Sciatic nerve (tissue), 2 donors: ENCODE data around the gene CLIC3. TPM values are rescaled to one million over a fixed set of nuclear protein-coding genes. Genes with fewer than 3 reads are reported as not detected.
"Not testable (repeated sequence)": the region's sequence is repeated elsewhere in the genome, so short reads cannot be mapped to it uniquely, and the experiment has no call there.

ENCODE experiments used
- ATAC-seq: fragments of 200-7000 bp; cut with Tn5 transposase; one replicate; pipeline ENCODE4 v1.9.1; 2020; ENCODE audit warnings: mild to moderate bottlenecking, moderate library complexity
- DNase-seq: peaks from one replicate; pipeline ENCODE4 v3.0.0-alpha.2; 2020; ENCODE audit warnings: low spot score
- intact Hi-C: fragments of 100-400 bp; cut with DNase I; formaldehyde crosslinking; loops from one replicate; pipeline ENCODE4 v1.14.2; 2022
- total RNA-seq: library from RNA; stranded (reverse); fragmentation: NEBNext Ultra II Directional; extraction: Animal tissue kit (Norgen Biotek cat#: 25700); gene quantifications from one replicate; pipeline ENCODE4 v1.2.1, GENCODE V29; 2021
- donor health status: DM: no; HTN: no; CAD: no.
- donor health status: DM: no; HTN: no; CAD: no.

CLIC3 gene
- total RNA-seq, 1 donor from 2014 or later = 11.3 TPM

DNA sequence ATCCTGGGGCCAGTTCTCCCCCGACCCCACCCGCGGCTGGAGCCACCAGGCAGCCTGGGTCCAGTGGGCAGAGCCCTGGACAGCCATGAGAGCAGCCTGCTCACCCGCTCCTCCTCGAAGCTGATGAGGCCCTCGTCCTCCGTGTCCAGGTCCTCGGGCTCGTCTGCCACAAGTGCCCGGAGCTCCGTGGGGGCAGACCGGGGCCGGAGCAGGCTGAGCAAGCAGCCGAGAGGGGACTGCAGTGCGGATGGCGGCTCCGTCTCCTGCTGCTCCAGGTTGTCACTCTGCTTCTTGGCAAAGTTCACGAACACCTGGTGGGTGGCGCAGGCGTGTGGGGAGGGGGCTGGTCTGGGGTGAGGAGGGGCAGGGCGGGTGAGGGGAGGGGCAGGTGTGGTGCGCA is 11.9 kb upstream of the CLIC3 start:
- no peak for ATAC-seq
- intact Hi-C loops = no loop called here
- DNase-seq = no peak

- DNase-seq (no peak), ATAC-seq (peak; percentile 15)
- intact Hi-C loops = no loop called here
Observed at GRCh38 chr9:137007816-137008270, 11.5 kb upstream of the CLIC3 start.

GRCh38 chr9:137007108-137007815 is 10.9 kb upstream of the CLIC3 start:
- DNase-seq (no peak), ATAC-seq (peak; percentile 74)
- intact Hi-C loops = no loop called here

- ATAC-seq (peak; percentile 27), DNase-seq (no peak)
Observed at GRCh38 chr9:137006116-137007003, 10.0 kb upstream of the CLIC3 start.

DNA sequence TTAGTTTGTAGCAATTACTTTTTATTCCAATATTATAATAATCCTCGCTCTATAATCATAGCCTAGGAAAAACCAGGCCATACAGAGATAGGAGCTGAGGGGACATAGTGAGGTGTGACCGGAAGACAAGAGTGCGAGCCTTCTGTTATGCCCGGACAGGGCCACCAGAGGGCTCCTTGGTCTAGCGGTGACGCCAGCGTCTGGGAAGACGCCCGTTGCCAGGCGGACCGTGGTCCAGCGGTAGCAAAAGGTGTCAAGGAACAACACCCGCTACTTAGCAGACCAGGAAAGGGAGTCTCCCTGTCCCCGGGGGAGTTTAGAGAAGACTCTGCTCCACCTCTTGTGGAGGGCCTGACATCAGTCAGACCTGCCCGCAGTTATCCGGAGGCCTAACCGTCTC is 7.9 kb upstream of the CLIC3 start:
- DNase-seq, intact Hi-C loops, ATAC-seq: not testable (repeated sequence)

More at GRCh38 chr9:137006116-137007003, 10.0 kb upstream of the CLIC3 start:
- intact Hi-C loops = no loop called here

DNA sequence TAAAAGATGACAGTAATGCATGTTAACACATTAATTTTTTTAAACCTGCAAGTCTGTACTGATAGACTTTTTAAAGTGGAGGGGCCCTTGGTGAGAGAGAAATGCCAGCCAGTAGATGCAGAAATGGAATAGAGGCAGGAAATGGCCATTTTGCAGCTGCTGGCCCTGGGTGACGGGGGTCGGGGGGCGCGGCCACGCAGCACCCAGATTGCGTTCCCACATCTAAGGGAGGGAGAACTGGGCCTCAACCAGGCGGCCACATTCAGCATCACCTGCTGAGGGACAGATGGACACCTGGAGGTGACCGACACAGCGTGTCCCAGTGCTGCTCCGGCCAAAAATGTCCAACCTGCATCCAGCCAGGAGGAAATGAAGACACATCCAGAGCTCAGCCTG is 6.3 kb upstream of the CLIC3 start:
- DNase-seq (no peak), ATAC-seq (no peak)
- intact Hi-C loops = no loop called here

GRCh38 chr9:137001857-137002645 is 5.7 kb upstream of the CLIC3 start:
- ATAC-seq = no peak
- intact Hi-C loops = no loop called here
- DNase-seq = no peak

- intact Hi-C loops = no loop called here
- ATAC-seq = no peak
- DNase-seq = no peak
Observed at GRCh38 chr9:137000177-137000930, 4.0 kb upstream of the CLIC3 start.

DNA sequence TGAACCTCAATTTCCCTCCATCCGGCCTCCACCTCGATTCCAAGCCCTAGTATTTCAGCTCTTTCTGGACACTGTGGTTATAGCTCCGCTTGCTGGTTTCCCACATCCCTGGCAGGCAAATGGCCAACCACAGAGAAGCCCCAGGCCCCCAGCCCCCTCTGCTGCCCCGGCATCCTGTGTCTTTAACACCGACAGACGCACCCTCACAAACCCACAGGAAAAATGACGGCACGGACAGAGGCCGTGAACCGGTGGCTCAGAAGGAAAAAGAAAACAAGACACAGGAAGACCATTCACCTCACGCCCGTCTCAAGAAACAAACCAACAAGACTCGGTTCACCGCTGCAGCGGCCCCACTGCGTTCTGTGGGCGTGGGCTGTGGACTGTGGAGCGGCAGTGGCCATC is 1.5 kb upstream of the CLIC3 start:
- ATAC-seq (no peak), DNase-seq (no peak)
- intact Hi-C loops = no loop called here

GRCh38 chr9:136997371-136997770 is 1.0 kb upstream of the CLIC3 start:
- intact Hi-C loops = no loop called here
- DNase-seq (no peak), ATAC-seq (no peak)

GRCh38 chr9:136995772-136996311 is 526 bp downstream of the CLIC3 start:
- ATAC-seq (no peak), DNase-seq (no peak)
- intact Hi-C loops = no loop called here

DNA sequence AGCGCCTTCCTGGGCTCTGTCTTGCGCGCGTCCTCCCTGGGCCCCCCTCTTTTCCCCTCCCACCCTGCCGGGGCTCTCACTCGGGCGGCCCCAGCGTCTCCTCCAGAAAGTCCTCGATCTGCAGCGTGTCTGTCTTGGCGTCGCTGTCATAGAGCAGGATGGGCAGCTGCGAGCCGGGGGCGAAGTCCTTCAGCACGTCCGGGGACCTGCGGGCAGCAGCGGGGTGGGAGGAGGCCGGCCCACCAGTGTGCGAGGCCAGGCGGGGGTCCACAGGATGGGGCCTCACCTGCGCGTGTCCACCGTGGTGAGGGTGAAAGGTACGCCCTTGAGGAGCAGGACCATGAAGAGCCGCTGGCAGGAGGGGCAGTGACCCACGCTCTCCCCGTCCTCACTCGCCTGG is 1.0 kb downstream of the CLIC3 start:
- ATAC-seq = no peak
- DNase-seq = no peak
- intact Hi-C loops = no loop called here

GRCh38 chr9:136994888-136995230 is 1.5 kb downstream of the CLIC3 start:
- no peak for ATAC-seq
- DNase-seq = no peak
- intact Hi-C loops = no loop called here

DNA sequence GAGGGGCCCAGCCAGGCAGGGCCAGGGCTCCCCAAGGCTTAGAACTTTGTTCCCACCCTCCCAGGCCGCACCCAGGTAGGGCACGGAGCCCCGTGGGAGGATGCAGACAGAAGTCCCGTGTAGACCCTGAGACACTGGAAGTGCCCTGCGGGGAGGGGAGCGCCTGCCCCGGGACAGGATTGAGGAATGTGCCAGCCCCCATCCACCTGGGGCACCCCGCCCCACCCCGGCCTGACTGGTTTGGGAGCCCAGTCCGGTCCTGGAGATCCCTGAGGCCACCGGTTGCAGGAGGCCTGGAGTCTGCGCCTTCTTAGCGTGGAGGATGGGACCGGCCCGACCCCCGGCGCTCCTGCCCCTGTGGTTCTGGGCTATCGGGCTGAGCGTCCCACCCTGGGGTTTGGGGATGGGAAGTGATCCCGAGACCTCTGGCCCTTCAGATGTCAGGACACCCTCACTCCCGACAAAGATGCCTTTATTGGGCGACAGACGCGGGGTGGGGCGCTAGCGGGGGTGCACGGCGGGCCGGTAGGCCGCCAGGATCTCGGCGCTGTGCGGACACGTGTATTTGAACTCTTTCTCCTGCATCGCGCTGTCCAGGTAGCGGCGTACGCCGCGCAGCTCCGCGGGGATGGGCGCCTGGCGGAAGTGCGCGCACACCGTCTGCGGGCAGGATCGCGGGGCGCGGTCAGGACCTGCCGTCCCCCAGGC is 2.0 kb downstream of the CLIC3 start:
- ATAC-seq (no peak), DNase-seq (no peak)
- intact Hi-C loops = no loop called here

GRCh38 chr9:136992819-136993369 is 3.5 kb downstream of the CLIC3 start:
- intact Hi-C loops = no loop called here
- ATAC-seq = no peak
- DNase-seq = no peak

GRCh38 chr9:136991993-136992818 is 4.2 kb downstream of the CLIC3 start, which contains the start of gene PAXX:
Gene PAXX, plus strand, starts transcription at chr9:136992422. Its CDS starts 22 bp downstream, at chr9:136992444.
- peak; percentile 96 for DNase-seq
- ATAC-seq = peak; percentile 93
- intact Hi-C loops = no loop called here
